ENCODE results near the gene ZBED6. TPM values are rescaled to one million over a fixed set of nuclear protein-coding genes. Genes with fewer than 3 reads are reported as not detected.
"Not testable (repeated sequence)": the region's sequence is repeated elsewhere in the genome, so short reads cannot be mapped to it uniquely, and the experiment has no call there.

Gene ZBED6
- total RNA-seq, 2 experiments from 2014 or later = 14.4 to 14.8 TPM

- ChIA-PET CTCF (no interaction called here), POLR2A (no interaction called here)
Measured at GRCh38 chr1:203826175-203826574, 30.8 kb downstream of the ZBED6 start.

GRCh38 chr1:203828002-203828401 lies 32.6 kb downstream of the ZBED6 start:
- CTCF ChIA-PET = interaction anchor here (1.2 kb wide), 1 partner anchor 12 kb away, joined by 3 read pairs; no protein-coding TSS in a partner anchor

GRCh38 chr1:203828503-203828902 lies 33.1 kb downstream of the ZBED6 start:
- CTCF ChIA-PET = no interaction called here
- POLR2A ChIA-PET = no interaction called here

More at GRCh38 chr1:203828002-203828401, 32.6 kb downstream of the ZBED6 start:
- POLR2A ChIA-PET = no interaction called here

GRCh38 chr1:203829247-203829646 lies 33.8 kb downstream of the ZBED6 start:
- POLR2A ChIA-PET, CTCF ChIA-PET: not testable (repeated sequence)

- CTCF ChIA-PET = no interaction called here
- POLR2A ChIA-PET = no interaction called here
Measured at GRCh38 chr1:203835476-203835875, 40.1 kb downstream of the ZBED6 start.

- ChIA-PET CTCF (no interaction called here), POLR2A (no interaction called here)
Measured at GRCh38 chr1:203839081-203839480, 43.7 kb downstream of the ZBED6 start.

- ChIA-PET POLR2A (no interaction called here), CTCF (no interaction called here)
Measured at GRCh38 chr1:203840208-203840808, 44.9 kb downstream of the ZBED6 start.

GRCh38 chr1:203842559-203842876 lies 47.1 kb downstream of the ZBED6 start:
- ChIA-PET POLR2A (no interaction called here), CTCF (no interaction called here)

- ChIA-PET CTCF (interaction anchor here (0.7 kb wide), 1 partner anchor 17 kb away, joined by 4 read pairs; no protein-coding TSS in a partner anchor), POLR2A (no interaction called here)
Measured at GRCh38 chr1:203843435-203843834, 48.0 kb downstream of the ZBED6 start.

Other genes starting within 250 kb of the ZBED6 start
- 10 to 100 TPM; 22.7 to 23.7 TPM for gene ATP2B4, start 168.8 kb upstream of the ZBED6 start, total RNA-seq
- gene LAX1, start 30.4 kb upstream of the ZBED6 start, total RNA-seq = 10 to 100 TPM; 21.4 to 21.7 TPM
- 10 to 100 TPM; 85.3 to 87.8 TPM for gene ZC3H11A, start within 50 bp of the ZBED6 start, total RNA-seq
- gene SNRPE, start 66.0 kb downstream of the ZBED6 start, total RNA-seq = 100 to 1,000 TPM; 388 to 390 TPM

Measured in activated CD8-positive, alpha-beta memory T cell treated with anti-CD3 and anti-CD28 coated beads for 36 hours (primary cell).